HG02885 (cell line): ENCODE measurements around the gene MST1R.
"Not testable (repeated sequence)": the region's sequence is repeated elsewhere in the genome, so short reads cannot be mapped to it uniquely, and the experiment has no call there.

Experiments
- ATAC-seq: cut with Tn5 transposase; IDR thresholded peaks from one replicate; pipeline ENCODE4 v1.9.1; 2021; ENCODE audit warnings: mild to moderate bottlenecking; ENCODE audit not compliant: unreplicated experiment, poor library complexity

Gene MST1R

DNA sequence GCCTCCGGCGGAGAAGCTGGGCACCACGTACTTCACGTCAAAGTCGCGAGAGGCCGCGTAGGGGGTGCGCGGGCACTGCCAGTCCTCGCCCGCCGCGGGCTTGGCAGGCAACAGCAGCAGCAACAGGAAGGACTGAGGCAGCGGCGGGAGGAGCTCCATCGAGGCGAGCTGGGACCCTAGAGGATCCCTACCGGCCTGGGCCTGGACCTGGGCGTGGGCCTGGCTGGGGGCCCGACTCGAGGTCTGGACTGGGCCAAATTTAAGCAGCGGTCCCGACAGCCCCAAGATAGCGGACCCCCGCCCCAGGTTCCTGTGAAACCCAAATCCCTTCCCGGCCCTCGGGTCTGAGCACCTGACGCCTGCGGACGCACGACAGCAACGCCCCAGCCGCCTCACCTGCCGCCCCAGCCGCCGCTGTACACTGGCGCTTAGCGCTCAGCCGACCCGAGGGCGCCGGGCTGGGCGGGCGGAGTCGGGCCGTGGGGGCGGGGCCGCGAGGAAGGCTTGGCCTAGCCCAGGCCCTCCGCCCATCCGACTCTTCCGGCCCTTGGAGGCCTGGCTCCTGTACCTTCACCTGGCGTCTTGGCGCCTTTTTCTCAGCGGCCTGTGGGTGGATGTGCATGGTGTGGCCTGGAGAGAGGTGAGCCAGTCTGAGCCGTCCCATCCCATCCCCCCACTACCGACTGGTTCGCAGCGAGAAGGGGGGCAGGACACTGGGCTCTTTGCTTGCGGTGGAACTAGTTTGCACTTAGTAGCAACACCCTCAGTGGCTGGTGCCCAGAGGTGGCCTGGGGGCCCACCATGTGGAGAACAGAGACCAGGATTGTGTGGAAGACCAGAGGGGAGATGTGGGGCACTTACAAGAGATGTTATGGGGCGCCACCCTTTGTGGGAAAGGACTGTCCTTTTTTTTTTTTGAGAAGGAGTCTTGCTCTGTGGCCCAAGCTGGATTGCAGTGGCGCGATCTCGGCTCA, at the start of gene MST1R:
Gene MST1R (minus strand): TSS at position 423 of the 974 bp plus-strand sequence. CDS start 264 bp downstream, at position 159.
- ATAC-seq, result peak; percentile 70

DNA sequence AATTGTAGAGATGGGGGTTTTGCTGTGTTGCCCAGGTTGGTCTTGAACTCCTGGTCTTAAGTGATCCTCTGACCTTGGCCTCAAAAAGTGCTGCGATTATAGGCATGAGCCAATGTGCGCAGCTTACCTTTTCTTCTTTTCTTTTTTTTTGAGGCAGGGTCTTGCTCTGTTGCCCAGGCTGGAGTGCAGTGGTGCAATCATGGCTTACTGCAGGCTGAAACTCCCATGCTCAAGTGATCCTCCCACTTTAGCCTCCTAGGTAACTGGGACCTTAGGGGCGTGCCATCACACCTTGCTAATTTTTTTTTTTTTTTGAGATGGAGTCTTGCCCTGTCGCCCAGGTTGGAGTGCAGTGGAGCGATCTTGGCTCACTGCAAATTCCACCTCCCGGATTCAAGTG, 49.3 kb upstream of the MST1R start:
- ATAC-seq, result no peak

DNA sequence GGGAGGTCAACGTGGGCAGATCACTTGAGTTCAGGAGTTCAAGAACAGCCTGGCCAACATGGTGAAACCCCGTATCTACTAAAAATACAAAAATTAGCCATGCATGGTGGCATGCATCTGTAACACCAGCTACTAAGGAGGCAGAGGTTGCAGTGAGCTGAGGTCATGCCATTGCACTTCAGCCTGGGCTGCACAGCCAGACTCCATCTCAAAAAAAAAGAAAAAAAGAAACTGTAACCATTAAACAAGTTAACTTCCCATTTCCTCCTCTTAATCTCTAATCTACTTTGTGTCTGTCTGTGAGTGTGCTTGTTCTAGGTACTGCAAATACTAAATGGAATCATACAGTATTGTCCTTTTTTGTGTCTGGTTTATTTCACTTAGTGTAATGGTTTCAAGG, 39.0 kb upstream of the MST1R start:
- no peak for ATAC-seq

- ATAC-seq, result no peak
Measured at GRCh38 chr3:49940667-49941249, 37.1 kb upstream of the MST1R start.

DNA sequence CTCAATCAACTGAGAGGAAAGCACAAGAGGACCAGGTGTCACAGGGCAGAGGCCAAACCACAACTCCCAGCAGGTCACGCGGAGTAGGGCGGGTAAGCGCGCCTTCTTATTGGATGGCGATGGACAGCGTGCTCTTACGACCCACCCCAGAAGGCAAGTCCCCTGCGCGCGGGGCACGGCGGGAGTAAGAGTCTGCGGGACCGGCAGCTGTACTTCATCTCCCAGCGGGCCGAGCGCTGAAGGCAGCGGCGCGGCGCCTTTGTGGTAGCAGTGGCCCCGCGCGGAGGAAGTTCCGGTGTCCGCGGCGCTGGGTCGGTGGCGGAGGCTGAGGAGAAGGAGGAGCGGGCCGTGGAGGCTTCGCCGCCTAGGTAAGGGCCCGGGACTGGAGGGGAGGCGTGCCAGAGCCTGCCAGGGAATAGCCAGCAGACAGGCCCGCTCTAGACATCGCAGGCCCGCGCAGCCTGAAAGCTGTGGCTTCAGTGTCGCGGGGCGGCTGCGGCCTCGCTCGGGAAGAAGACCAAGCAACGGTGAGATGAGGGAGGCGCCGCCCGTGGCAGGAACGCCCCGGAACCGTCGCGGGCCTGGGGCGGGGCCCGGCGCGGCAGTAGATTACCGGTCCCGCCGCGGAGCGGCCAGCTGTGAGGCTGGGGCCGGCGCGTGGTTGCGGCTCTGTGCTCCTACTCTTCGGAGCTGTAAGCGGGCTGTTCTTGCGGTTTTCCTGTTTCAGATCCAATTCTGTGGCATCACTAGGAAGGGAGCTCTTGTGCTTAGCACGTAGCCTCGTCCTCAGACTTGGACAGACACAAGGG, 36.4 kb upstream of the MST1R start, which contains the start of gene RBM6:
Gene RBM6 (plus strand): TSS at position 293 of the 809 bp plus-strand sequence. CDS start 22,492 bp downstream, outside the sequence.
- ATAC-seq, result peak; percentile 89

DNA sequence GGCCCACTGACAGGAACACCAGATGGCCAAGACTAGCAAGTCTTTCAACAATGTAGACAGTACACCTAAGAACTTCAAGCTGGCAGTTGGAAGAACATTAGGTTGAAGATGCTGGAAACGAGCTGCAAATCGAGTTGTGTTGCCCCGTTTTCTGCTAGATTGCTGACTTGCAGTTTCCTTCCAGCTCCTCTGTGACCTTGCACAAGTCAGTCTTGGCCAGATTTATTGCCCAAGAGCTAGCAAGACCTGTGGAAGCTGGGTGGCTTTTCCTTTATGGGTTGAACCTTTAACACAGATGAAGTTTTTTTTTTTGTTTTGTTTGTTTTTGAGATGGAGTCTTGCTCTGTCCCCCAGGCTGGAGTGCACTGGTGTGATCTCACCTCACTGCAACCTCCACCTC, 33.4 kb upstream of the MST1R start:
- ATAC-seq, result no peak

- ATAC-seq, result not testable (repeated sequence)
Measured at GRCh38 chr3:49932281-49932680, 28.6 kb upstream of the MST1R start.

- ATAC-seq, result no peak
Measured at GRCh38 chr3:49930922-49931321, 27.2 kb upstream of the MST1R start.

GRCh38 chr3:49930168-49930690, 26.6 kb upstream of the MST1R start:
- no peak for ATAC-seq

- ATAC-seq, result peak; percentile 94
Measured at GRCh38 chr3:49929291-49930167, 25.9 kb upstream of the MST1R start, which contains the start of gene MON1A. TSS of gene MON1A (minus strand) at chr3:49929811. CDS start at chr3:49913346, 16,465 bp downstream.

DNA sequence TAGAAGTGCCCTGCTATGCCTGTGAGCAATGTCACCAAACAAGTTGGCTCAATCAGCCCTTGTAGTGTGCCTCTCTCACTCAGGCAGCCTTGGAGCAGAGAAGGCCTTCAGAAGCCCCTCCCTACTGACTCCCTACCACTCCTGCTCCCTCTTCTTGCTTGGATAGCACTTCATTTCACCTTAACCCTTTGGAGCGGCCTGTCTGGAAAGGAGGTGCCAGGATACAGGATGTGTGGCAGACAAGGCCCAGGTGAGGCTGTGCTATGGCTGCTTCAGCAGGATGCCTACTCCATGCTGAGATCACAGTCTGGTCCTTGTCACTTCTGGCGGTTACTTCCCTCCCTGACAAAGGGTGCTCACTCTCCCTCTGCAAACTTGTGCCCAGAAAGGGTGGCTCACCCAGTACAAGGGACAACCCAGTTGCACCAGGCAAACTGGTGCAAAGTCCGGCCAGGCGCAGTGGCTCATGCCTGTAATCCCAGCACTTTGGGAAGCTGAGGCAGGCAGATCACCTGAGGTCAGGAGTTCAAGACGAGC, 24.9 kb upstream of the MST1R start:
- no peak for ATAC-seq

GRCh38 chr3:49927798-49928197, 24.1 kb upstream of the MST1R start:
- no peak for ATAC-seq

DNA sequence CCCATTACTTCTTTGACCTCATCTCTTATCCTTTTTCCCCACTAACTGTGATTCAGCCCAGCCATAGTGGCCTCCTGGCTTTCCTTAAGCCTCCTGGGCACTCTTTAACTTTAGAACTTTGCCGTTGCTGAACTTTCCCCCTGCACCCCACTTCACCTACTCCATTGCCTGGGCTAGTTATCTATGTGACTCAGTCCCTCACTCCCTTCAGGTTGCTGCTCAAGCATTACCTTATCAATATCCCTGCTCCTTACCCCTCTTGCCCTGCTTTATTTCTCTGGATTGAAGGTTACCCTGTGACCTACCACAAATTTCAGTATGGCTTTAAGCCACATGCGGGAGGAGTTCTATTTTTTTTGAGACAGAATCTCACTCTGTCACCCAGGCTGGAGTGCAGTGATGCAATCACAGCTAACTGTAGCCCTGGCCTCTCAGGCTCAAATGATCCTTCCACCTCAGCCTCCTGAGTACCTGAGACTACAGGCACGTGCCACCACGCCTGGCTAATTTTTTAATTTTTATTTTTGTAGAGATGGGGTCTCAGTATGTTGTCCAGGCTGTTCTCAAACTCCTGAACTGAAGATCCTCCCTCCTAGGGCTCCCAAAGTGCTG, 22.6 kb upstream of the MST1R start:
- no peak for ATAC-seq

GRCh38 chr3:49925485-49925884, 21.8 kb upstream of the MST1R start:
- ATAC-seq, result no peak

GRCh38 chr3:49924683-49925082, 21.0 kb upstream of the MST1R start:
- ATAC-seq, result no peak

DNA sequence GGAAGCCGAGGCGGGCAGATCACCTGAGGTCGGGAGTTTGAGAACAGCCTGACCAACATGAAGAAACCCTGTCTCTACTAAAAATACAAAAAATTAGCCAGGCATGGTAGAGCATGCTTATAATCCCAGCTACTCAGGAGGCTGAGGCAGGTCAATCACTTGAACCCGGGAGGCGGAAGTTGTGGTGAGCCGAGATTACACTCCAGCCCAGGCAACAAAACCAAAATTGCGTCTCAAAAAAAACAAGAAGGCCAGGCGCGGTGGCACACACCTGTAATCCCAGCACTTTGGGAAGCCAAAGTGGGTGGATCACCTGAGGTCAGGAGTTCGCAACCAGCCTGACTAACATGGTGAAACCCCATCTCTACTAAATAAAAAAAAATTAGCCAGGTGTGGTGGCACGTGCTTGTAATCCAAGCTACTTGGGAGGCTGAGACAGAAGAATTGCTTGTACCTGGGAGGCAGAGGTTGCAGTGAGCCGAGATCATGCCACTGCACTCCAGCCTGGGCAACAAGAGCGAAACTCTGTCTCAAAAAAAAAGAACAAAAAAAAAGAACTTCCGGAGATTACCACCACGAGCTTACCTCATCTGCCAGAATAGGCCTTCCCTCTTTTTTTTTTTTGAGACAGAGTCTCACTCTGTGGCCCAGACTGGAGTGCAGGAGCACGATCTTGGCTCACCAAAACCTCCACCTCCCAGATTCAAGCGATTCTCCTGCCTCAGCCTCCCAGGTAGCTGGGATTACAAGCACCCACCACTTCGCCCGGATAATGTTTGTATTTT, 14.3 kb upstream of the MST1R start:
- ATAC-seq, result not testable (repeated sequence)

DNA sequence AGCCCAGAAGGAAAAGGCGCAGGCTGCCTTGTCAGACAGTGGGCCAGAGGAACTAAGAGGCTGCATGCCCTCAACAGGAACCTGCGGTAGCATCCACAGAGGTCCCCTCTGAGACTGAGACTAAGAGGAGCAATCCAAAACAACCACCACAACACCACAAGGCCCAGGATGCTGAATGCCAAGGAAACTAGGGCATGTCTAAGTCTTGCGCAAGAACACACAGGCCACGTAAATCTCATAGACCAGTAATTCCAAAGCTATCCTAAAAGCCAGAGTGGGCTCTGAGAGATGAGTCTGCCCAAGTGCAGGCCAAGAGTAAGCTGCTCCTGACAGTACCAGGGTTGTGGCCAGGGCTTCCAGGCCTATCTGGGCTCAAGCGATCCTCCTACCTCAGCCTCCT, 13.0 kb upstream of the MST1R start:
- no peak for ATAC-seq

- no peak for ATAC-seq
Measured at GRCh38 chr3:49914906-49915305, 11.2 kb upstream of the MST1R start.
